H1 (cell line): ENCODE measurements around the gene STX10. TPM values are rescaled to one million over a fixed set of nuclear protein-coding genes. Genes with fewer than 3 reads are reported as not detected.
"Not testable (repeated sequence)": the region's sequence is repeated elsewhere in the genome, so short reads cannot be mapped to it uniquely, and the experiment has no call there.

ENCODE experiments used
- CTCF ChIA-PET: fragments of 300-600 bp; sonication (Branson Sonifier 250); formaldehyde crosslinking; loops from one replicate; lab custom pipeline; 2021; ENCODE audit not compliant: partially characterized antibody; lab: Charles Lee
- POLR2A ChIA-PET: fragments of 300-600 bp; sonication (Branson Sonifier 250); formaldehyde crosslinking; loops from one replicate; lab custom pipeline; 2021; ENCODE audit warnings: inconsistent platforms; ENCODE audit not compliant: partially characterized antibody; lab: Charles Lee
- DNase-seq, 2 experiments: peaks; one replicate each; pipeline versions ENCODE4 v3.0.0 to v3.0.0-alpha.2; 2010 to 2022; ENCODE audit warnings: low spot score in 2 of 2, low read depth in 1 of 2, mixed read lengths in 1 of 2
- FAIRE-seq: peaks from 2 replicates; lab custom pipeline; 2011; peaks lifted over from hg19 to GRCh38; lab: Jason Lieb, UNC
- H2AFZ ChIP-seq: 2 replicates; pipeline ENCODE4 v1.8.1; 2012; ENCODE audit warnings: low read length, inconsistent platforms
- H2AK5ac ChIP-seq: 2 replicates; pipeline ENCODE4 v1.6.1; 2013; ENCODE audit warnings: low read depth, low read length
- H2BK120ac ChIP-seq: replicated peaks from 2 replicates; pipeline ENCODE3; 2013; ENCODE audit warnings: low read depth, low read length, inconsistent platforms
- H2BK12ac ChIP-seq: 2 replicates; pipeline ENCODE4 v1.6.1; 2013; ENCODE audit warnings: low read depth, low read length
- H2BK15ac ChIP-seq: 2 replicates; pipeline ENCODE4 v1.6.1; 2013; ENCODE audit warnings: low read length
- H2BK20ac ChIP-seq: 2 replicates; pipeline ENCODE4 v1.6.1; 2013; ENCODE audit warnings: low read length
- H2BK5ac ChIP-seq: 2 replicates; pipeline ENCODE4 v1.6.1; 2013; ENCODE audit warnings: low read depth, low read length
- H3K14ac ChIP-seq: 2 replicates; pipeline ENCODE4 v1.6.1; 2013; ENCODE audit warnings: inconsistent platforms; ENCODE audit not compliant: insufficient read length
- H3K18ac ChIP-seq: 2 replicates; pipeline ENCODE4 v1.6.1; 2013; ENCODE audit warnings: low read length; ENCODE audit errors: extremely low read depth
- H3K23ac ChIP-seq: 2 replicates; pipeline ENCODE4 v1.6.1; 2013; ENCODE audit warnings: inconsistent platforms; ENCODE audit not compliant: insufficient read length
- H3K23me2 ChIP-seq: 2 replicates; pipeline ENCODE4 v1.6.1; 2013; ENCODE audit warnings: low read depth, low read length
- H3K27ac ChIP-seq: 2 replicates; pipeline ENCODE4 v1.6.1; 2011; ENCODE audit warnings: low read depth, low read length, inconsistent platforms
- H3K27me3 ChIP-seq, 4 experiments: replicated peaks in 1 of 4; 1 replicate in 1 of 4; 2 replicates in 3 of 4; pipeline versions ENCODE4 v1.6.1 to v1.8.1; 2011 to 2013; ENCODE audit warnings: low read length in 3 of 4, mild to moderate bottlenecking in 3 of 4, inconsistent platforms in 2 of 4, mixed read lengths in 2 of 4, moderate library complexity in 1 of 4; ENCODE audit not compliant: control insufficient read depth in 3 of 4, insufficient read depth in 3 of 4; ENCODE audit errors: extremely low read depth in 1 of 4
- H3K36me3 ChIP-seq, 4 experiments: 2 replicates each; pipeline versions ENCODE4 v1.6.1 to v1.8.1; 2011 to 2013; ENCODE audit warnings: mild to moderate bottlenecking in 4 of 4, low read length in 3 of 4, moderate library complexity in 2 of 4, control low read depth in 1 of 4, inconsistent platforms in 1 of 4; ENCODE audit not compliant: insufficient read depth in 4 of 4, control insufficient read depth in 2 of 4
- H3K4ac ChIP-seq: replicated peaks from 2 replicates; pipeline ENCODE3; 2013; ENCODE audit warnings: low read length, low read depth, mixed read lengths, inconsistent platforms; ENCODE audit not compliant: insufficient read length
- H3K4me1 ChIP-seq, 4 experiments: replicated peaks in 1 of 4; 1 replicate in 1 of 4; 2 replicates in 3 of 4; pipeline versions ENCODE4 v1.6.1 to v1.8.1; 2011 to 2013; ENCODE audit warnings: low read length in 3 of 4, inconsistent platforms in 2 of 4, mixed read lengths in 1 of 4; ENCODE audit not compliant: insufficient read depth in 4 of 4, control insufficient read depth in 3 of 4
- H3K4me2 ChIP-seq, 2 experiments: 2 replicates each; pipeline versions ENCODE4 v1.6.1 to v1.8.1; 2011 to 2013; ENCODE audit warnings: low read depth in 2 of 2, low read length in 2 of 2, control low read depth in 1 of 2, inconsistent platforms in 1 of 2, mild to moderate bottlenecking in 1 of 2; ENCODE audit not compliant: insufficient read depth in 1 of 2
- H3K4me3 ChIP-seq, 4 experiments: fragments of 200-600, 300-600 bp in 1 of 4; sonication (generic), shearing (Covaris generic), sonication (Bioruptor Twin) in 1 of 4; 2 replicates each; pipeline versions ENCODE4 v1.5.1 to v1.8.1; 2011 to 2016; ENCODE audit warnings: low read length in 4 of 4, low read depth in 3 of 4, control low read depth in 2 of 4, inconsistent platforms in 2 of 4, mild to moderate bottlenecking in 2 of 4, mixed read lengths in 1 of 4, moderate library complexity in 1 of 4; ENCODE audit not compliant: insufficient read depth in 2 of 4; ENCODE audit errors: extremely low read depth in 1 of 4
- H3K56ac ChIP-seq: replicated peaks from 2 replicates; pipeline ENCODE3; 2013; ENCODE audit warnings: low read depth, mild to moderate bottlenecking, mixed read lengths, low read length, inconsistent platforms; ENCODE audit not compliant: insufficient read length
- H3K79me1 ChIP-seq: 2 replicates; pipeline ENCODE4 v1.6.1; 2013; ENCODE audit warnings: low read depth, low read length, control low read depth
- H3K79me2 ChIP-seq, 2 experiments: 2 replicates each; pipeline versions ENCODE4 v1.6.1 to v1.8.1; 2012 to 2013; ENCODE audit warnings: low read length in 2 of 2, mild to moderate bottlenecking in 2 of 2, inconsistent platforms in 1 of 2; ENCODE audit not compliant: insufficient read depth in 2 of 2, control insufficient read depth in 1 of 2
- H3K9ac ChIP-seq, 4 experiments: replicated peaks in 1 of 4; 1 replicate in 1 of 4; 2 replicates in 3 of 4; pipeline versions ENCODE4 v1.6.1 to v1.8.1; 2011 to 2013; ENCODE audit warnings: low read depth in 3 of 4, low read length in 3 of 4, control low read depth in 2 of 4, mild to moderate bottlenecking in 2 of 4, moderate library complexity in 2 of 4, inconsistent platforms in 1 of 4; ENCODE audit errors: extremely low read depth in 1 of 4
- H3K9me3 ChIP-seq, 2 experiments: 2 replicates each; pipeline versions ENCODE4 v1.6.1 to v1.8.1; 2012 to 2013; ENCODE audit warnings: mild to moderate bottlenecking in 2 of 2, moderate library complexity in 2 of 2, control low read depth in 1 of 2, inconsistent platforms in 1 of 2, low read depth in 1 of 2, low read length in 1 of 2, mixed read lengths in 1 of 2; ENCODE audit not compliant: insufficient read depth in 2 of 2
- H4K20me1 ChIP-seq, 2 experiments: replicated peaks in 1 of 2; 2 replicates each; pipeline versions ENCODE3 to v1.8.1; 2011 to 2013; ENCODE audit warnings: inconsistent platforms in 2 of 2, low read length in 2 of 2, mild to moderate bottlenecking in 1 of 2; ENCODE audit not compliant: insufficient read depth in 2 of 2, control insufficient read depth in 1 of 2
- H4K5ac ChIP-seq: 2 replicates; pipeline ENCODE4 v1.6.1; 2013; ENCODE audit warnings: low read length, low read depth, mixed read lengths, inconsistent platforms; ENCODE audit not compliant: insufficient read length
- H4K8ac ChIP-seq: 2 replicates; pipeline ENCODE4 v1.8.0; 2013; ENCODE audit warnings: mild to moderate bottlenecking, moderate library complexity, low read length, inconsistent platforms; ENCODE audit not compliant: insufficient read depth; ENCODE audit errors: extremely low read depth
- H4K91ac ChIP-seq: replicated peaks from 2 replicates; pipeline ENCODE3; 2013; ENCODE audit warnings: low read length, mixed read lengths, inconsistent platforms; ENCODE audit not compliant: insufficient read length
- WGBS, 2 experiments: shearing (Covaris generic) in 1 of 2; methylation state at CpG; one replicate each; pipeline versions ENCODE4 v1.1.6 to v1.1.7; 2013 to 2015; ENCODE audit warnings: low lambda C conversion rate in 2 of 2, mixed read lengths in 2 of 2, inconsistent platforms in 1 of 2, low coverage in 1 of 2, missing lambda C conversion rate in 1 of 2; ENCODE audit not compliant: insufficient replicate concordance in 2 of 2, insufficient coverage in 1 of 2, insufficient read length in 1 of 2; ENCODE audit errors: extremely low coverage in 1 of 2, missing lambda C conversion rate in 1 of 2; 5-methylcytosine and 5-hydroxymethylcytosine counted together
- polyA plus RNA-seq, 7 experiments: library from polyadenylated mRNA; depleted of rRNA in 3 of 7; stranded (reverse) in 5 of 7; unstranded in 2 of 7; fragments of >200 nt in 5 of 7; fragments of 200-250 nt in 2 of 7; gene quantifications; 1 replicate in 5 of 7; 2 replicates in 1 of 7; 4 replicates in 1 of 7; pipeline versions ENCODE4 v1.2.1 to v1.2.3, GENCODE V29; 2011 to 2013; ENCODE audit warnings: missing spikeins in 2 of 7, mixed read lengths in 2 of 7
- total RNA-seq: library from RNA; stranded (reverse); fragmentation: NEBNext Ultra II Directional; extraction: Animal tissue kit (Norgen Biotek cat#: 25700); gene quantifications from 2 replicates; pipeline ENCODE4 v1.2.1, GENCODE V29; 2021

The STX10 gene
- total and polyA plus RNA-seq, 2 of the 8 experiments (the other 6 are each of a cell fraction or from before 2014, with no cell fraction given) = 53.0 to 80.1 TPM

- H3K18ac ChIP-seq, H2AK5ac ChIP-seq, H4K91ac ChIP-seq, H4K5ac ChIP-seq, H3K4me1 ChIP-seq, H3K79me2 ChIP-seq, H3K4me2 ChIP-seq, H3K4ac ChIP-seq, H2BK20ac ChIP-seq, H3K9me3 ChIP-seq, H2BK5ac ChIP-seq, H3K27ac ChIP-seq, H4K20me1 ChIP-seq, H3K14ac ChIP-seq, H3K4me3 ChIP-seq, H3K27me3 ChIP-seq, H2BK120ac ChIP-seq, H2BK15ac ChIP-seq, FAIRE-seq, H3K9ac ChIP-seq, H2AFZ ChIP-seq, H3K36me3 ChIP-seq, H3K23me2 ChIP-seq, H3K56ac ChIP-seq, H3K79me1 ChIP-seq, DNase-seq, H2BK12ac ChIP-seq, H3K23ac ChIP-seq, H4K8ac ChIP-seq: not testable (repeated sequence)
- CTCF ChIA-PET = interaction anchor here (0.6 to 1.7 kb wide), 4 partner anchors 9 to 200 kb away, joined by 3 to 6 read pairs (median 4); no protein-coding TSS in a partner anchor
- 98% methylated on average over 9 of the region's 10 CpGs; no CpG with 5 or more reads in 1 of the 2 experiments for WGBS, 2 experiments
- POLR2A ChIA-PET = interaction anchor here (0.6 to 9.8 kb wide), 5 partner anchors 9 to 214 kb away, joined by 4 to 67 read pairs (median 19); no protein-coding TSS in a partner anchor
Observed at GRCh38 chr19:13178291-13178690, 28.1 kb upstream of the STX10 start.

- not testable (repeated sequence) for H3K18ac ChIP-seq, H4K20me1 ChIP-seq, H3K56ac ChIP-seq, H4K8ac ChIP-seq, H3K79me1 ChIP-seq, FAIRE-seq, H3K27ac ChIP-seq, H4K5ac ChIP-seq, H2AFZ ChIP-seq, H2BK20ac ChIP-seq, H2BK15ac ChIP-seq, H3K79me2 ChIP-seq, H3K4me2 ChIP-seq, H3K9ac ChIP-seq, H3K4me3 ChIP-seq, H3K36me3 ChIP-seq, H3K23ac ChIP-seq, H2AK5ac ChIP-seq, H3K14ac ChIP-seq, H3K27me3 ChIP-seq, H3K4ac ChIP-seq, H2BK12ac ChIP-seq, H3K23me2 ChIP-seq, H3K9me3 ChIP-seq, DNase-seq, H3K4me1 ChIP-seq, H2BK5ac ChIP-seq, H2BK120ac ChIP-seq, H4K91ac ChIP-seq
- ChIA-PET CTCF (interaction anchor here (0.6 to 1.7 kb wide), 6 partner anchors 9 to 199 kb away, joined by 3 to 6 read pairs (median 4); no protein-coding TSS in a partner anchor), POLR2A (interaction anchor here (0.9 to 9.8 kb wide), 5 partner anchors 8 to 25 kb away, joined by 3 to 67 read pairs (median 37); no protein-coding TSS in a partner anchor)
- 99% methylated on average over 5 of the region's 5 CpGs; no CpG with 5 or more reads in 1 of the 2 experiments for WGBS, 2 experiments
Observed at GRCh38 chr19:13177584-13177983, 27.4 kb upstream of the STX10 start.
